ENCODE results near the gene WNT7A.

Gene WNT7A

DNA sequence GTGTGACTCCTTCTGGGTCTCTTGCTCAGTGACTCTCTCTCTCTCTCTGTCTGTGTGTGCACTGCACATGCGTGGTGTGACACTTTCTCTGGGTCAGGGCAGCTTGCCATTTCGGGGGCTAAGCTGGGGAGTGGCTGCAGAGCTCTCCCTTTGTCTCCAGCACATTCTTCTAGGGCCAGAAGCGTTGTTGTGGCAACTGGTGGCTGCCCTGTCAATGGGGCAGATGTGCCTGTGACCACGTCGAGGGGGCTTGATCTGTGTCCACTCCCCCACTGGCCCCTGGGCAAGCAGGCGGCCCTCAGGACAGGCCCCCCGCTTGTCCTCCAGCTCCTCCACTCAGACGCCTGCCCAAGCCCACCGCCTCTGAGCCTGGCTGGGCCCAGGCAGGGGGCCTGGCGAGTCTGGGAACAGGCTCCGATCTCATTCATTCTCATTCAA is 67.8 kb downstream of the WNT7A start:
- Mint-ChIP-seq H3K4me1 (no peaks in the 10 kb centered on the region), H3K27me3 (no peaks in the 10 kb centered on the region)

DNA sequence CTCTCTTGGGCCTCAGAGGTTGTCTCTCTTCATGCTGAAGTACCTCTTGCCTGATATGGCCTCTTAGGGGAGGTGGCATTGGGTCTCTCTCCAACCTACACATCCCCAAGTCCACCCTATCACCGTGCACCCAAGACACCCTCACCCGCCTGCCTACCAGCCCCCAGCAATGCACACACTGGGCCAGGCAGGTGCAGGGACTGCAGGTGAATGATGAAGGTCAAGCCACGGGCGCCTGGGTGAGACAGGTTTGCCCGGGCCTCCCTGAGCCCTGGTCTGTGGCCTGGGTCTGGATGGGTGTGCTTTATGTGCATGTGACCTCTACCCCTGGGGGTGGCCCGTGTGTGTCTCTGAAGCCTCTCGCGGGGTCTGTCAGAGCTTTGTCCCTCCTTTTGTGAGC is 68.3 kb downstream of the WNT7A start:
- Mint-ChIP-seq H3K4me3 (no peak overlapping the region), H3K4me1 (no peaks in the 10 kb centered on the region), H3K9me3 (peaks cover 27 to 28% of the 10 kb centered on the region in 2 donors), H3K27me3 (no peaks in the 10 kb centered on the region), H3K36me3 (peaks cover 7 to 14% of the 10 kb centered on the region in 2 donors), H3K27ac (no peak overlapping the region)
- ATAC-seq (replicated peaks) (no peak), DNase-seq (no peak)

More for the DNA sequence above, 67.8 kb downstream of the WNT7A start:
- no peak for DNase-seq
- H3K4me3 Mint-ChIP-seq, result no peak overlapping the region
- no peak overlapping the region for H3K27ac Mint-ChIP-seq
- H3K36me3 Mint-ChIP-seq, result peaks cover 9 to 17% of the 10 kb centered on the region in 2 donors
- no peak for ATAC-seq (replicated peaks)
- peaks cover 26 to 30% of the 10 kb centered on the region in 2 donors for H3K9me3 Mint-ChIP-seq

DNA sequence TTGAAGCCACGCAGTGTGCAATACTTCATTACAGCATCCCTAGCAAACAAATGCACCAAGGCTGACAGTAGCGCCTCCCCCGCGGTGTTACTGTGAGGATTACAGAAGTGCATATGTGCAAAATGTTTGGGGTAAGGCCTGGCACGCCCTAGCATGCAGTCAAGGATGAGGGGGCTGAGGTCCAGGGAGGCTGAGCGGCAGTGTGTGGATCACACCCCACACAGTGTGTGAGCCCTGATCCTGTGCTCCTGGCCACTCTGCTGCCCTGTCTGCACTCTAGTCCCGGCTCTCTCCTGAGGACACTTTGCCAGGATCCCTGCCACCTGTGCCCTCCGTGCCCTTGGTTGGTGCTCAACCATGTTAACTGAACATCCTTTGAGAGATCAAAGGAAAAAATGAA is 71.3 kb downstream of the WNT7A start:
- Mint-ChIP-seq H3K9me3 (peaks cover 12 to 20% of the 10 kb centered on the region in 2 donors), H3K27me3 (no peaks in the 10 kb centered on the region), H3K4me3 (no peak overlapping the region), H3K27ac (no peak overlapping the region), H3K4me1 (no peaks in the 10 kb centered on the region), H3K36me3 (peaks cover 0 to 2% of the 10 kb centered on the region in 2 donors)
- DNase-seq, result no peak
- no peak for ATAC-seq (replicated peaks)

DNA sequence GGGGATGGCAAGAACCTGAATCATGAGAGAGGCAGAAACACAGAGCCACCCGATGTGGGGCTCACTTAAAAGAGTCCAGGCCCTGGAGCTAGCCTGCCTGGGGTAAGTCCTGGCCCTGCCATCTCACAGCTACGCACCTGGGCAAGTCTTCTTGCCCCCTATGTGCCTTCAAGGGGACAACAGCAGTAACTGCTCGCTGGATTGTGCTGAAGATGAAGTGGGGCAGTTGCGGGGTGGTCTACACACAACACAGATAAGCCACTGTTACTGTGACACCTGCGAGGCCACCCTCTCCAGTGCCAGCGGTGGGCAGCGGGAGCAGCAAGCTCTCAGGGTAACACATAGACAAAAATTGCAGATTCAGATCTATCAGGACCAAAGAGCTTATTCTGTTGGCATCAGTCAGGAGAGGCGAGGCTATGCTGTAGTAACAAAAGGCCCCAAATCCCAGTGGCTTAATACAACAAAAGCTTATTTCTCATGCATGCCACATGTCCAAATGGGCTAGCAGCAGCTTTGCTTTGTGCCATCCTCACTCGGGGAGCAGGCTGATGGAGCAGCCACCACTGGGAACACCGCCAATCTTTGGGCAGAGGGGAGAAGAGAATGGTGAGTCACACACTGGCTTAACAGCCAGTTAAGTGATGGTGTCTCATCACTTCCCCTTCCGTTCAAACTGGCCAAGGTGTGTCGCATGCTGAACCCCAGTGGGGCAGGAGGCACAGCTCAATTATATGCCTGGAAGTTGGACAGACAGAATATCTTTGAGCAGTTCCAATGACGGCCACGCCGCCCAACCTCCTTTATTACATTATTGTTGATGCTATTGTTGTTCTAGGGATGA is 78.3 kb downstream of the WNT7A start:
- peaks cover 10 to 19% of the 10 kb centered on the region in 2 donors for H3K27me3 Mint-ChIP-seq
- no peaks in the 10 kb centered on the region for H3K36me3 Mint-ChIP-seq
- H3K9me3 Mint-ChIP-seq, result peaks cover 6 to 8% of the 10 kb centered on the region in 2 donors
- DNase-seq (no peak), ATAC-seq (replicated peaks) (no peak)
- no peaks in the 10 kb centered on the region for H3K4me1 Mint-ChIP-seq
- no peak overlapping the region for H3K4me3 Mint-ChIP-seq
- no peak overlapping the region for H3K27ac Mint-ChIP-seq

DNA sequence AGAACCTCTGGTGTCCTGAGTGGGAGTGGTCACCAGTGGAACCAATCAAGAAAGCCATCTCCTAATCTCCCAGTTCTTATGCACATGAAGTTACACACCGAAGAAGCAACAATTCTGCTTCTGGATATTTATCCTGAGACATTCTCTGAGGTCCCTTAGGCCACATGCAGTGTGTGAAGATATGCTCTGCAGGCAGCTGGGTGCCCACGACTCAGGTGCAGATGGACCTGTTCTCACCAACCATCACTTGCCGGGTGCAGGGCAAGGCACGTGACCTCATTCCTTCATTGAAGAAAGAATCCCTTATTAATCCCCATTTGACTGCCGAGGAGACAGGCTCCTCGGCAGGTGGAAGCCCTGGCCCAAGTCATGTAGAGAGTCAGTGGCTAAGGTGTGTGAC is 79.8 kb downstream of the WNT7A start:
- Mint-ChIP-seq H3K27ac (no peak overlapping the region), H3K4me1 (no peaks in the 10 kb centered on the region), H3K4me3 (no peak overlapping the region), H3K36me3 (no peaks in the 10 kb centered on the region), H3K9me3 (no peaks in the 10 kb centered on the region), H3K27me3 (peaks cover 12 to 27% of the 10 kb centered on the region in 2 donors)
- no peak for ATAC-seq (replicated peaks)
- DNase-seq, result no peak

DNA sequence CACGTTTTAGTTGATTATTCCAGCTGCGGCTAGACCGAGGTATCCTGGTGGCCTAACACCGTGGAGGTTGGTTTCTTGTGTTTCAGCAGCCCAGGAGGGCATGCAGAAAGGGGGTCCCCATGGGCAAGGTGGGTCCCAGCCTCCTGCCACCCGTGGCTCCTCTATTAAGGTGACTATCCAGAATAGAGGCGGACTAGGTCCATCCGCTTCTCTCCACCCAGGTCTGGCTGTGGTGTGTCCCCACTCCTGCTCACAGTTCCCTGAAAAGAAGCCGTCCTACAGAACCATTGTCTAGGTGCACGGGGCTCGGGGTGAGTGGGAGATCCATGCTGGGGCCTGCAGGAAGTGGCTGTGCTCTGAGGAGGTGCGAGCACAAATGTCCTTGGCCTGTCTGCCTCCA is 81.5 kb downstream of the WNT7A start:
- Mint-ChIP-seq H3K36me3 (no peaks in the 10 kb centered on the region), H3K4me1 (no peaks in the 10 kb centered on the region), H3K27ac (no peak overlapping the region), H3K27me3 (peaks cover 14 to 27% of the 10 kb centered on the region in 2 donors), H3K4me3 (no peak overlapping the region), H3K9me3 (no peaks in the 10 kb centered on the region)
- ATAC-seq (replicated peaks) (no peak), DNase-seq (no peak)

DNA sequence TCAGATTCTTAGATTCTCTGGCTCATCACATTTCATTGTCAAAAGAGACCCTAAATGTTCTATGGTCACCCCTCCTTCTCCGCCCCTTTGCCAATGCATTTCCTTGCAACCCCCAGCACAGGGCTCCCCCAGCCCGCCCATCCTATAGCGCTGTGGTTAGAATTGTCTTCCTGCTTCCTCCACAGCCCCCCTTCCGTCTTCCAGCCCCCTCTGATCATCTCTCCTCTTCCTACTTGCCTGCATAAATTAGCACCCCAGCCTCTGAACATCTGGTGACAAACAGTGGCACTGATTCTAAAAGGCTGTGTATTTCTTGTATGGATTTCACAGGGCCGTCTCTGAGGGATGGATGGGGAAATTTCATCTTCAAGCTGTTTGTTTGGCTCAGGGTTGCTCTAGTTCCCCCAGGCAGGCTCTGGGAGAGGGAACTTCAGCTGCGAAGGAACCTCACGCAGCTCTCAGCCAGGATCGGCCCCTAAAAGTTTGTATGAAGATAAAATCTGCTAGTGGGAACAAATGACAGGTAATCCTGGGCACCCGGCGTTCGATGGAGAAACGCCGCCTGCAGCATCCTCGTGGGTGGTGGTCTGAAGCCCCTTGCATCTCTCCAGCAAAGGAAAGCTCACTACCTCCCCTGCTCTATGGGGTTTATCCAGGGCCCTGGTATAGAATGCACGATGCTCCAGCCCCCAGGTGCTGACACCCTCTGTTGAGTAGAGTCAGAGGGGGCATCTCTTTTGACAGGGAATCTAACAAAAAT is 83.0 kb downstream of the WNT7A start:
- no peaks in the 10 kb centered on the region for H3K9me3 Mint-ChIP-seq
- no peak overlapping the region for H3K4me3 Mint-ChIP-seq
- peaks cover 22 to 27% of the 10 kb centered on the region in 2 donors for H3K27me3 Mint-ChIP-seq
- ATAC-seq (replicated peaks) (no peak), DNase-seq (no peak)
- no peaks in the 10 kb centered on the region for H3K36me3 Mint-ChIP-seq
- H3K4me1 Mint-ChIP-seq, result no peaks in the 10 kb centered on the region
- no peak overlapping the region for H3K27ac Mint-ChIP-seq

DNA sequence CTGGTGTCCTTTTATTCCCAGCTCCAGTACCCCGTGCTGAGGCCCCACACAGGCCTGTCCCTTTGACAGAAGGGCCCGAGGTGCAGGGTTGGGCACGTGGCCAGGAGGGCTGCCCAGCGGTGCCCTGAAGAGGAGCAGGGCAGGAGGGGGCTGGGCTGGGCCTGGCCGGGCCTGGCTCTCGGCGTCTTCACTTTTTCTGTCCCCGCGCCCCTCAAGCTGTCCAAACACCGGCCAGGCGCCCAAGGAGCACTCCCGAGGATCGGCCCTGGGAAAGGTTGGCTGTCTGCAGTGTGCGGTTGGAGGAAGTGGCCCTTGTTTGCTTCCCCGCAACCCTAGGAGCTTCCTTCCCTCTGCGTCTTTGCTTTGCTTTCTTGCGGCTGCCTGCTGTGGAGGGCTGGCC is 84.1 kb downstream of the WNT7A start:
- Mint-ChIP-seq H3K36me3 (no peaks in the 10 kb centered on the region), H3K4me1 (no peaks in the 10 kb centered on the region), H3K4me3 (no peak overlapping the region), H3K9me3 (no peaks in the 10 kb centered on the region), H3K27me3 (peaks cover 24 to 27% of the 10 kb centered on the region in 2 donors), H3K27ac (no peak overlapping the region)
- DNase-seq, result no peak
- no peak for ATAC-seq (replicated peaks)

DNA sequence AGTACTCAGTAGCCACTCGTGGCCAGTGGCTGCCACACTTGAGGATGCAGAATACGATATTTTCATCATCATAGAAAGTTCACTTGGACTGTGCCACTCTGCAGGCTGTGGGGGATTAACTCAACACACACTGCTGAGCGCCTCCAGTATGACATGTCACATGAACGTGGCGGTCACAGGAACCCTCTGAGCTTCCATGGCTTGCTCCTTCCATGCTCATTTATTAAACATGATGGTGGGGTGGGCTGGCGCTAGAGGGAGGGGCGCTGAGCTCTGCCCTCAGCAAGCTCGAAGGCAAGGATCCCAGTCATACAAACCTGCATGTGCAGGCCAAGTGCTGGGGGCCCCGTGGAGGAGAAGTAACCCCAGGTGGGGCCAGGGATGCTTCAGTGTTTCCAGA is 85.5 kb downstream of the WNT7A start:
- Mint-ChIP-seq H3K27ac (no peak overlapping the region), H3K36me3 (no peaks in the 10 kb centered on the region), H3K4me3 (no peak overlapping the region), H3K27me3 (peaks cover 23 to 28% of the 10 kb centered on the region in 2 donors), H3K9me3 (no peaks in the 10 kb centered on the region), H3K4me1 (no peaks in the 10 kb centered on the region)
- no peak for DNase-seq
- no peak for ATAC-seq (replicated peaks)

DNA sequence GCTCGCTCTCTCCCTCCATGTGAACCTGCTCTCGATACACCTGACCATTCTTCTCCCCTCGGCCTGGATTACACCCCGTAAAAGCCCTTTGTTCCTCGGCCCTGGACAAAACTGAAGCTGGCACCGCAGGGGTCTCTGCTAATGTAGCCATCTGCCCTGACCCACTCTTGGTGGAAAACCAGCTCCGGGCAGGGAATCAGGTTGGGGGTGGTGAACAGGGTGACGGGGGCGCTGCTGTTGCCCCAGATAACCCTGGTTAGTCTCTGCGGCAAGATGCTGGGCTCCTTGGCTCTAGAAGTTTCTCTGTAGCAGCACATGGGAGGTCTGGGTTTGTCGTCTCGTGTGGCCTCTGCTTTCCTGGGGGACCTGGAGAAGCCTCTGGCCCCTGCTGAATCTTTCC is 86.4 kb downstream of the WNT7A start:
- ATAC-seq (replicated peaks) (no peak), DNase-seq (no peak)
- Mint-ChIP-seq H3K27ac (no peak overlapping the region), H3K9me3 (peaks cover 0 to 2% of the 10 kb centered on the region in 2 donors), H3K4me1 (no peaks in the 10 kb centered on the region), H3K27me3 (peaks cover 27 to 28% of the 10 kb centered on the region in 2 donors), H3K4me3 (no peak overlapping the region), H3K36me3 (no peaks in the 10 kb centered on the region)

DNA sequence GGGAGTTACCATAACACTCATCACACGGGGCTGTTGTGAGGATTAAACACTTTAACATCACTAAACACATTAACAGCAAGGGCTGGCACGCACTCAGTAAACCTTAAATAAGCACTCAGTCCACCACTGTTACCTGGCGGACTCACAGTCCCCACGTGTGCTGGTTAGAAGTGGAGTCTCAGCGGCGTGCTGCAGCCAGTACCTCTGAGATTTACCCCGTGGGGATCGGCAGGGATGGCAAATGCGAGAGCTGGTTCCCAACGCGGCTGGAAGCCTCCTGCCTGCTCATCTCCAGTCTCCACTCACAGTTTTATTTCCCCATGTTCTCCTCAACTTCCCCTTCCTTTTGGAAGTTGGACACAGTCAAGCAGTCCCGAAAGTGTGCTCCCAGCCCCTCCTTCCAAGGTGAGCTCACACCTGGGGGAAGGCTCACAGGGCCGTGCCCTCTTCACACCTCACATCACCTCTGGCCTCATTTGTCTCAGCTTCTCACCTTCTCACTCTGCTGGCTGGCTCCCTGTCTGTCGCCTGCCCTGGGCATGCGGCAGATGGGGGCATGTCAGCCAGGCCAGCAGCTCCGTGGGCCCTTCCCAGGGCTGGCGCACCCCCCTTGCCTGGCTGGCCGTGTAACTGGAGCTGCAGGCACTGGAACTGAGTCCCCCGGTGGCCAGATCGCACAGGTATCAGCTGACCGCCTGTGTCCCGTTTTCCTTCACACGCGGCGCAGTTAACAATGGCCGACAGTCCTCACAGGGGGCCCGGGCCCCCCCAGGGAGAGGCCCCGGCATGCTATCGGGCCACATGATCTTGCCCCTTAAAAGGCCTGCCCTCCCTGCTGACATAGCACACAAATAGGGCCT is 87.1 kb downstream of the WNT7A start:
- H3K27me3 Mint-ChIP-seq, result peaks cover 28 to 32% of the 10 kb centered on the region in 2 donors
- no peak overlapping the region for H3K27ac Mint-ChIP-seq
- H3K4me3 Mint-ChIP-seq, result no peak overlapping the region
- no peak for DNase-seq
- no peaks in the 10 kb centered on the region for H3K4me1 Mint-ChIP-seq
- ATAC-seq (replicated peaks), result no peak
- peaks cover 0 to 2% of the 10 kb centered on the region in 2 donors for H3K9me3 Mint-ChIP-seq
- no peaks in the 10 kb centered on the region for H3K36me3 Mint-ChIP-seq

DNA sequence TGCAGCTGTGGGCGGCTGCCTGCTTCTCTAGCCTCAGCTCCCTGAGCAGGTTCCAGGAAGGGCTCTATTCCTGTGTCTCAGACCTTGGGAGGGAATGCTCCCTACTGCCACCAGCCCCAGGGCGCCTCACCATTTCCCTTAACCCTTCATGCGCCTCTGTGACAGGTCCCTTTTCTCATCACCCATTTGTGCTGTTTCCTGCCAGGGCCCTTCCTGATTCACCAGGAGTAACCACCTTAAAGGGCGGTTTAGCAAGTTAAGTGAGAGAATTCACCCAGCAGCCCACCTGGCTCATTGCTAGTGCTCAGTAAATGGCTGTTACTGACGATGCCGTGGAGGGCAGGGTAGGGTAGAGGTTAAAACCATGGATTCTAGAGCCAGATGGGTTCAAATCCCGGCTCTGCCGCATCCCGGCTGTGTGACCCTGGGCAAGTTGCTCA is 87.8 kb downstream of the WNT7A start:
- H3K9me3 Mint-ChIP-seq, result peaks cover 0 to 2% of the 10 kb centered on the region in 2 donors
- no peaks in the 10 kb centered on the region for H3K36me3 Mint-ChIP-seq
- no peaks in the 10 kb centered on the region for H3K4me1 Mint-ChIP-seq
- H3K27me3 Mint-ChIP-seq, result peaks cover 22 to 28% of the 10 kb centered on the region in 2 donors
- ATAC-seq (replicated peaks), result no peak
- no peak for DNase-seq
- H3K27ac Mint-ChIP-seq, result no peak overlapping the region
- H3K4me3 Mint-ChIP-seq, result no peak overlapping the region

DNA sequence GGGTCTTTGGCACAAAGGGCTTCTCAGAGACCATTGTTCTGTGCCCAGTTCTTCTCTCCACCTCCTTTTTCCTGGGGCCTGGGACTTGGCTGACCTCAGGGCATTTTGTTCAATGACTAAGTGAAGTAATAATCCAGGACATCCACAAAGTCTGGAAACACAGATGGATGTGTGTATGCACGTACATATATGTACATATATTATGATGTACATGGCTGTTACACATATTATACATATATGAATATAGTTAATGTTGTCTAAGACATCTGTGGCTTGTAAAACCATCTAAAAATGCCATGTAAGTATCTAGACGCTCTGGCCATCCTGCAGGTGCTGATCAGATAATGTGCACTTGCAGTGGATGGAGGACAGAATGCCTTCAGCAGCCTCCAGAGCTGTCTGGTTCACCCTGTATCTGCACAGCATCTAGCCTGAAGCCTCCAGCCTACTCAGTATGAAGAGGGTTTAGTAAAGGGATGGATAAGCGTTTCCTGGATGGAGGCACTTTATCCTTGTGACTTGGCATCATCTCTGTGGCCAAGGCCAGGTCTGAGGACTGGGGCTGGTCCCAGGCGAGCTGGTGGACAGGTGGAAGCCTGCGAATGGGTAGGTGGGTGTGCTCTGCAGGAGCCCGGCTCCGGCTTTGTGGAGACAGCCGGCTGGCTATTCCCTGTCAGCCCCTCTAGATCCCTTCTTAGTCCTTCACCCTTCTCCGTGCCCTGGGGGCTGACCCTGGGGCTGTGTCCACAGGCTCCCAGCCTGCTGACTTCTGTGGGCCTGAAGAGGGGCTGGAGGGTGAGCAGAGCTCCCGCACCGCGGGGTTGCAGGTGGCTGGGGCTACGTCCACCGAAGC is 88.4 kb downstream of the WNT7A start:
- no peak for DNase-seq
- H3K36me3 Mint-ChIP-seq, result no peaks in the 10 kb centered on the region
- no peak overlapping the region for H3K4me3 Mint-ChIP-seq
- no peaks in the 10 kb centered on the region for H3K4me1 Mint-ChIP-seq
- H3K27me3 Mint-ChIP-seq, result peaks cover 16 to 23% of the 10 kb centered on the region in 2 donors
- no peak overlapping the region for H3K27ac Mint-ChIP-seq
- no peak for ATAC-seq (replicated peaks)
- H3K9me3 Mint-ChIP-seq, result peaks cover 0 to 2% of the 10 kb centered on the region in 2 donors
